T-helper 2 cell (primary cell): Measurements from ENCODE around the gene SLC22A15.
"Not testable (repeated sequence)": the region's sequence is repeated elsewhere in the genome, so short reads cannot be mapped to it uniquely, and the experiment has no call there.

ENCODE experiments used
- DNase-seq, 5 experiments: peaks; one replicate each; pipeline versions ENCODE4 v3.0.0 to v3.0.0-alpha.2; 2012 to 2022

Gene SLC22A15

GRCh38 chr1:115980998-115981993 is 5.0 kb downstream of the SLC22A15 start:
- peak in 1 of 5 experiments; percentile 33 for DNase-seq

- no peak for DNase-seq
Observed at GRCh38 chr1:115982400-115982799, 6.1 kb downstream of the SLC22A15 start.

- no peak for DNase-seq
Observed at GRCh38 chr1:115983584-115983983, 7.3 kb downstream of the SLC22A15 start.

DNA sequence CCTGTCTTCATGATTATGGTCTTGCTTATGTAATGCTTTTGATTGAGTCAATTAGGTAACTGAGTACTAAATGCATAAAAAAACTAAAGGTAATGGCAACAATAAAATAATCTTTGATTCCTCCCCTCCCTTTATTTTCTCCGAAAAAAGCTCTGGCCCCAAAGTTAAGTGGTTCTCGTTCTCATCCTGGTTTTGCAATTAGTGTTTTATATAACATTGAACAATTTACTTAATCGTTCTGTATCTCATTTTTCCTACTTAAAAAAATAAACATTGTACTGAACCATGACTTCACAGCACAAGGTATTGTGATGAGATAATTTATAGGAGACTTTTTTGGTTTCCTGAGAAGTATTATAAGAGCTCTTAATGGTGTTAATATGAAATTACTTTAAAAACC is 11.3 kb downstream of the SLC22A15 start:
- no peak for DNase-seq

- no peak for DNase-seq
Observed at GRCh38 chr1:115988953-115989352, 12.6 kb downstream of the SLC22A15 start.

- no peak for DNase-seq
Observed at GRCh38 chr1:115989699-115990098, 13.4 kb downstream of the SLC22A15 start.

DNA sequence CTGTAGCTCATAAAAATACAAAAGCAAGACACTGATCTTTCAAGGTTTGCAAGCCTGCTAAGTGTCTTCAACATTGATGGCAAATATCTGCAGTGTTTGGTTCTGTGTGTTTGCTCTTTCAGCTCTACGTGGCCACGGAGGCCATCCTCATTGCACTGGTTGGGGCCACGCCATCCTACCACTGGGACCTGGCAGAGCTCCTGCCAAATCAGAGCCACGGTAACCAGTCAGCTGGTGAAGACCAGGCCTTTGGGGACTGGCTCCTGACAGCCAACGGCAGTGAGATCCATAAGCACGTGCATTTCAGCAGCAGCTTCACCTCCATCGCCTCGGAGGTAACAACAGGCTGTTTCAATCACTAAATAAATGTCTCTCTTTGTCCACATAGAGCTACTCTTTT is 15.6 kb downstream of the SLC22A15 start:
- no peak for DNase-seq

- DNase-seq: not testable (repeated sequence)
Observed at GRCh38 chr1:115997921-115998320, 21.6 kb downstream of the SLC22A15 start.

- no peak for DNase-seq
Observed at GRCh38 chr1:116001739-116002487, 25.6 kb downstream of the SLC22A15 start.

GRCh38 chr1:116002781-116003420 is 26.6 kb downstream of the SLC22A15 start:
- no peak for DNase-seq

DNA sequence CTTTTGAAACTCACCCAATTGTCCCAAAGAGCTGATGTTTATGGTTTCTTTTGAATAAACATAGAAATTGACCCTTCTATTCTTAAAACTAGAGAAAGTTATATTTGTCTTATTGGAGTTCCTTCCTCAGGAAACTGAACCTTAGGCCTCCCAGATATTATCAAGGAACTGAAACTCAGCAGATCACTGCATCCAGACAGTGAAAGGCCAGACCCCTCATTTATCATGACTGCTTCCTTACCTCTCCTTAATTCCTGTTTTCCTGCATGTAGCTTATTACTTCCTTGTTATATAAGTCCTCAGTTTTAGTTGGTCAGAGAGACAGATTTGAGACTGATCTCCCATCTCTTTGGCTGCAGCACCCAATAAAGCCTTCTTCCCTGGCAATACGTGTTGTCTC is 27.5 kb downstream of the SLC22A15 start:
- no peak for DNase-seq

DNA sequence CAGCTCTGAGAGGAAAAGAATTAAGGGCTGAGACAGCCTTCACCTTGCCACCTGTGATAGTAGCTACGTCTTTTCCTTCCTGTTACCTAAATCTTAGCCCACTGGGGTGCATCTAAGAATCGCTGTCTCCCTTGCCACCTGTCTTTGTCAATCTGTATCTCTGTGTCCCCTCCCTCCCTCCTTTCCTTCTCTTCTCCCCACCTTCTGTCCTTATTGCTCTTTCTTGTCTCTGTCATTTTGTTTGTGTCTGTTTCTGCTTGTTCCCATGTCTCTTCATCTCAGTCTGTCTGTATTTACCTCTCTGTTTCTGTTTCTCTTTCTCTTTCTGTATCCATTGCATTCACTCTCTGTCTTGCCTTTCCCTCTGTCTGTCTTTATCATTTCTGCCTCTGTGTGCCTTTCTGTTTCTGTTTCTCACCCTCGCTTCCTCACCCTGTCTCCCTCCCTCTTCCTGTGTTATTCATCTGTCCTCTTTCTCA is 30.2 kb downstream of the SLC22A15 start:
- peak in 2 of 5 experiments; percentile 15 to 59 for DNase-seq

- DNase-seq: no peak
Observed at GRCh38 chr1:116008656-116009390, 32.5 kb downstream of the SLC22A15 start.

- no peak for DNase-seq
Observed at GRCh38 chr1:116012716-116013115, 36.4 kb downstream of the SLC22A15 start.

- DNase-seq: no peak
Observed at GRCh38 chr1:116015679-116016078, 39.4 kb downstream of the SLC22A15 start.

DNA sequence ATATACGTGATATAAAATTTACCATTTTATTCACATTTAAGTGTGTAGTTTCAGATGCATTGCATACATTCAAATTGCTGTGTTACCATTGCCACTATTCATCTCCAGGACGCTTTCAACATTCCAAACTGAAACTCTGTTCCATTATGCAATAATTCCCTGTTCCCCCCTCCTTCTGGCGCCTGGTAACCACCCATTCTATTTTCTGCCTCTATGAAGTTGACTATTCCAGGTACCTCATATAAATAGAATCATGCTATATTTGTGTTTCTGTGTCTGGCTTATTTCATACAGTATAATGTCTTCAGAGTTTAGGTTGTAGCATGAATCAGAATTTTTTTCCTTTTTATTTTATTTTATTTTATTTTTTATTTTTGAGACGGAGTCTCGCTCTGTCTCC is 41.7 kb downstream of the SLC22A15 start:
- DNase-seq: no peak

DNA sequence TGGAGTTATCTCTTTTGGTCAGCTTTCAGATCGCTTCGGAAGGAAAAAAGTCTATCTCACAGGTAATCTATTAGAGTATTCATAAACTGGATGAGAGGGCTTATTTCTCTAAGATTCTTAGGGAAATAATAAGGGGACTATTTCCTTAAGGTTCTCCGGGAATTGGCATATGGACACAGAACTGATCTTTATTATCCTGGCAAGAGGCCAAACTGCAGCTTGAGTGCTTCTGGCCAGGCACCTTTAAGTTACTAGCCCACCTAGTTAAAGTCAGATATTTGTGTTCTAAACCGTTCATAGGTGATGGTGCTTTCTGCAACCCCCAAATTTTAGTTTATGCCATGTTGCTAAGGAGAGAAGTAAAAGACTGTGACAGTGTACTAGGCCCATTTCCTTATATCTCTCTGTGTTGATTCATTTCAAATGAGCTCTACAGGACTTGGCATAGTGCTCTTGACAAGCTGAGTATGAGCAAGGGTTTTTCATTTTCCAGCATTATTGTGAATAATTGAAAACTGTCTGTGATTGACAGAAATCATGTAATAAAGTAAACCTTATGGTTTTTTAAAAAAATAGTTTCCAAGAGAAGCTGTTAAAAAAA is 43.4 kb downstream of the SLC22A15 start:
- DNase-seq: no peak

- peak in 4 of 5 experiments; percentile 10 to 57 (median 10) for DNase-seq
Observed at GRCh38 chr1:116020668-116021272, 44.5 kb downstream of the SLC22A15 start.

- DNase-seq: no peak
Observed at GRCh38 chr1:116024626-116025025, 48.3 kb downstream of the SLC22A15 start.

DNA sequence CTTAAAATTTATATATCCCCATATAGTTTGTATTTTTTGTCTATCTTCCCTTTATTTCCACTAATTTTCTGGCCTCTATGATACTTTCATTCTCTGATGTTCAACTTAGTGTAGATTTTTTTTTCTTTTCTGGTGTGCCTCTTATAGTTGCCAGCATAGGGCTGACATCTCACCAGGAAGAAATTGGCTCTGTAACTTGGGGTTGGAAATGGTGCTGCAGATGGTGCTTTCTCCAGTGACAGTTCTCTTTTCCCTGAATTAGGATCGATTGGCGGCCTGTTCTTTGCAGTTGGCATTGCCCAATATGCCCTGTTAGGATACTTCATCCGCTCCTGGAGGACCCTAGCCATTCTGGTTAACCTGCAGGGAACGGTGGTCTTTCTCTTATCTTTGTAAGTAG is 50.3 kb downstream of the SLC22A15 start:
- DNase-seq: no peak

DNA sequence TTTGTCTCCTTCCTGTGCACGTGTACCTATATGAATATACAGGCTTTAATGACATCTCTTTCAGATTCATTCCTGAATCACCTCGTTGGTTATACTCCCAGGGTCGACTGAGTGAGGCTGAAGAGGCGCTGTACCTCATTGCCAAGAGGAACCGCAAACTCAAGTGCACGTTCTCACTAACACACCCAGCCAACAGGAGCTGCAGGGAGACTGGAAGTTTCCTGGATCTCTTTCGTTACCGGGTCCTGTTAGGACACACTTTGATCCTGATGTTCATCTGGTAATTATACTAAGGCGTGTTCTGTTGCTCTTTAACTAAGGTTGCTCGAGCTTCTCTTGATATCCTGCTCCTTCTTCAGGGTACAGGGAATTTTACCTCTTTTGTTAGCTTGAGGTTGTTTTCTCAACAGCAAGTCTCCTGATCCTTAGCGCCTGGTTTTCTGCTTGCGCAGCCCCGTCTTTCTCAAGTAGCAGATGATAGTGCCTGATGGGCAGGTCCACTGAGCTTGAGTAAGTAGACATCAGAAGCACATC is 55.1 kb downstream of the SLC22A15 start:
- no peak for DNase-seq
